Activated CD4-positive, CD25-positive, alpha-beta regulatory T cell (primary cell): ENCODE measurements around the gene CABLES1.
"Not testable (repeated sequence)": the region's sequence is repeated elsewhere in the genome, so short reads cannot be mapped to it uniquely, and the experiment has no call there.

Source experiments
- DNase-seq, 4 experiments: peaks; one replicate each; lab custom pipeline; 2025; lab: John Stamatoyannopoulos, UW

The CABLES1 gene

DNA sequence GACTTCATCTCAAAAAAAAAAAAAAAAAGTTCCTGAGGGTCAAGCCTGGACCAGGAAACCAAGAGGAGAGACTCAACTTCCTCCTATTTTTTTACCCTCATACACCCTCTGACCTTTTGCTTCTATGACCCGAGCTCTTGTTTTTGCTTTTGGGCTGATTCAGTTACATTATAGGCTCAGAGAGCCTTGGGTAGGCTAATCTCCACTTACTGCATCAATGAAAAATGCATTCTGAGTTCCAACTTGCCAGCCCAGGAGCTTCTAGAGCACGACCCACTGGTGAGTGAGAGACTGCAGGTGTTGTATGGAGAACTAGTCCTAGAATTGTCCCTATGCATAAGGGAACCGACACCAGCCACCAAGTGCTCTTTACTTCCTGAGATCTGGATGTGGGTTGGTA, 91.1 kb downstream of the CABLES1 start:
- no peak for DNase-seq

DNA sequence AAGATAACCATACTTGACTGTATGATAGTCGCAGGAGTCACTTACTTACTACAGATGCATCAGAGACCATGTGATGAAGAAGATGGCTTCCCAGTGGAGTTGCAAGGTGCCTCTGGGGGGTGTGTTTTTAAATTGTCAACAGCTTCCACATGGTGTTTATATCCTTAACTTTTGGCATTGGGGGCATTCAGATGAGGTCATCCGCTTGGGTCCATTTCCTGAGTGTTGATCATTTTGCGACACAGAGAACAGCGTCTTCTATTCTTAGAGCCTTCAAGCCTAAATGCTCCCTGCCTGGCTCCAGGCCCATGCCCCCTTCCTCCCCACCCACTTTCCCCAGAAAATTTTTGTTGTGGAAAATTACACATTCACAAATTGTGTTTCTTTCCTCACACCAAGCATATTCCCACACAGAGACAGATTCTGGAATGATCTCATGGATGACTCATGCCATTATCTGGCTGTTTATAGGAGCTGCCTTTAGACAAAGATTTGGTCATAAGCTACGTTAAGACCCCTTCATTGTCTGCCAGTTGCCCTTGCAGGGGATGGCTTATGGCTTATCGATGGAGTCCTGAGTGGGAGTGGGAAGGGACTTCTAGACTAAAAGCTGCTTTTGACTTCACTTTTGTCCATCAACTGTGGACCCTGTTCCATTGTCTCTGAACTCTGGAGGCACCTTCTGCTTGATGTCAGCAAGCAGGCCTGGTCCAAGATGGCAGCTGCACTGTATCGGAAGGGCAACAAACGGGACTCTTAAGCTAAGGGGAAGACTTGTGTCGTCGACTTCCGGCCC, 91.8 kb downstream of the CABLES1 start:
- no peak for DNase-seq

DNA sequence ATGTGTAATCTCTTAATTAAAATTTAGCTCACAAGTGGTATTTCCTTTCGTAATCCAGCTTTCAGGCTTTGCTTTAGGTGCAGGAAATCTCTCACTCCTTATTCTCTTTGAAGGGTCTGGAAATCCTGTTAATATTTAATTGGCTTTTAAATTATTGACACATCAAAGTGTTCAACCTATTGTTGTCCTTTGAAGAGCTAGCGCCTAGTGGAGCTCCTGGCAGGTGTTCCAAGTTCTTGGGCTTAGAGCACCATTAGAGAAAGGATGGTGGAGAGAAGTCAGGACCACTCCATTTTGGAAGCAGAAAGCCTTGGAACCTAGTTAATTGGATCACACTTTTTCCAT, 92.4 kb downstream of the CABLES1 start:
- DNase-seq, result no peak

DNA sequence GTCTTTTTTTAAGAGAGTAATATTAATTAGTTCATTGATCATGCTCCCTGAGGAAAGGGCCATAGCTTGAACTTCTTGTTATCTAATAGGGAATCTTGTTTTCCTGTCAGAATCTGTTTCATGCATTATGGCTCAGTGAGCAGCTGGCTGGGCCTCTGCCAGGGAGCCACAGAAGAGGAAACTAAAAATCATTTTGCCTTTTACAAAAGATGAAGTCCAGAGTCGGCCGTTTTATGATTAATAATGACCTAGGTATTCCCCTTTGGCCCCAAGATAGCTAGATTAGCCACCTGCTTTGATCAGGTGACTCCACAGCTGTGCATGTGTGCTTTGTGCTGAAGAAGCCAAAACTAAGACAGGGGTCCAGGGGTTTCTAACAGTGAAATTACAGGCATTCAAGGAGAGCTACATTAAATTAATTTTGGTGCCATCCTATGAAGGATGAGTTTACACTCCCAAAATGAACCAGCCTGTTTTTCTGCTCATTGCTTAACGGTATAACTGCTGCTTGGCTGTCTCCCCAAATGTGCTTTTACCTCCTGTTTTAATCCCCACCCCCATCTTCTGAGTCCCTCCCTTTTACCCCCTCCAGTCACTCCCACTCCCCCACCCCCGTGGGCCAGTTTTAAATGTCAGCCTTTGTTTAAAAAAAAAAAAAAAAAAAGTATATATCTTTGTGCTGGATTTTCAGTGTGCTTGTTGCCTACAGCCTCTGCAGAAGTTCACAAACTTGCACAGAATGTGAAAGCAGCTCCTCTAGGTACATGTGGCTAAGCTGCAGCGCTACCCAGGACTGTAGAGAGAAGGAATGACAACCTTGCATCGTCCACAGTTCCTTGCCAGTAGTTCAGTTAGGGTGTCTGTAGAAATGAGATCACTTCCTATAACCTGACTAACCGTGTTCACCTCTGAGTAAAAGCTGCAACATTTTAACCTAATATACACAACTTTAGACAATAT, 93.1 kb downstream of the CABLES1 start:
- DNase-seq, result no peak

DNA sequence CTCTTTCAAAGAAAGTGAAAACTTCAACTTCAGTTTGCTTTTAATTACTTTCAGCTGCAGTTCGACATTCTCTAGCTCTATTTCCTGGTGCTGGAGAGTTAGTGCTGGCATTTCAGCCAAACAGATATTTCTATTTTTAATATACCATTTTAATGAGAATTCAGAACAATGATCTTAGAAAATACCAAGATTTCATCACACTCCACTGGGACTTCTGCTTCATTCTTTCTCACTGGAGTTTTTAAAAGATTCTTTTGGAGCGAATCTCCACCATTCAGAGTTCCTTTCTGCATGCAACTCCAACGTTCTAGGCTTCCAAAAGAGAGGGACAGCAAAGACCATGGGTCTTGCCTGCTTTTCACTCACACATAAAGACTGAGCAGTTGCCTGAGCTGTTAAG, 94.2 kb downstream of the CABLES1 start:
- DNase-seq, result no peak

- DNase-seq, result no peak
These were observed 95.4 kb downstream of the CABLES1 start for GRCh38 chr18:23230686-23231085.

DNA sequence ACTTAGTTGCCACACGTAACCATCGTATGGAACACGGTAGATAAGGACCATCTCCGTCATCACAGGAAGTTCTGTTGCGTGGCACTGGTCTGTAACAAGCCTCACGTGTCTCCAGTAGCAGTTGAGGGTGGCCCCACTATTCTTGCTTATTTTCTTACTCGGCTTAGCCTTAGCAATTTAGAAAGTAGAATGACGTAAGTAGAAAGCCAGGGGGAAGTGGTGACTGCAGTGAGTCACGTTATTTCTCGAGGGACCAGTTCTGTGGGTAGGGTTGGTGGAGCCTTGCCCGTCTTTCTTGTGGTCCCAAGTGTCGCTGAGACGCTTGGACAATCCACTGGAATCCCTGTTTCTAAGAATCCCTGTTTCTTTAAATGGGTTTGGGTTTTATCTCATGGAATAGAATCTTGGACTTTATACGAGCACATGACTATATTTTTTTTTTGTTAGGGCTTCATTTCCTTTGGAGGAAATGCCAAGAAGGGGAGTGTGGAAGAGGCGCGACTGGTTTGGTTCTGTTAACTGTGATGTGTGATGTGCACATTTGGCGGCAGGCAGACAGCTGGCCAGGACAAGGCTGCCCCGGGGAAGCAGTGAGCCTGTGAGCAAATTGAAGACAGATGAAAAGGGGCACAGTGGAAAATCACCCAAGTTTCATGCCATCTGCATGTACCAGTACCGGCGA, 96.2 kb downstream of the CABLES1 start:
- peak; percentile 30 to 63 (median 42) for DNase-seq

DNA sequence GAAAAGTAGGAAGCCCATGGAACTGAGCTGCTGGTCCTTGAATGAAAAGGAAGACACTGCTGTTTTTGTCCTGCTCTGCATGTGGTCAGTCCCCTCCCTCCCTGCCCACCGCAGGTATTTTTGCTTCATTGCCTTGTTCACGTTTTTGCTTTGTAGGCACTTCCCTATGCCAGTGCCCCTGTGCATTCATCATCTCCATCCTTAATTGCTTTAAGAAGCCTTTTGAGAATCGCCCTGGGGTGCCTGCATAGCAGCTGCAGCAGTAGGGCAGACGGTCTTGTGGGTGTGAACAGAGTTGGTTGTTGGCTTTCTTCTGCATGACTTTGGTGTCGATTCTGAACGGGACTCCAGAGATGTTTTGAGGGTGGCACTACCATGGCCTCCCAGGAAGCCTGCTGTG, 97.0 kb downstream of the CABLES1 start:
- no peak for DNase-seq

GRCh38 chr18:23234619-23235018, 99.3 kb downstream of the CABLES1 start:
- DNase-seq, result no peak

DNA sequence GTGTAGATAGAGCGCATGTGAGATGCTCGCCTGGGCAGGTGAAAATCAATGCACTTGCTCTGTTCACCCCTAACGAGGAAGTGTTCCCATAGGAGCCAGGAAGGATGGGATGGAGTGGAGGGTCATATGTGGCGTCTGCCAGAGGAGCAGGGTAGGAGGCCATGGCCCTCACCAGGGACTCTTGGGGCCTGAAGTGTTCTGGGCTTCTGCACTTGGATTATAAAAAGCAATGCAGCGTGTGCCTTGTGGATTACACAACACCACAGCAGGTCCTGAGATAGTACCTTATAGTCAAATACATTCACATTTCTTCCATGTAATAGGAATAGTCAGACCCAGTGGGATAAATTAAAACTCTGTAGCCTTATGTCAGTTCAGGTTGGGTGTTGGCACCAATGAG, 100.1 kb downstream of the CABLES1 start:
- DNase-seq, result no peak

GRCh38 chr18:23235860-23236259, 100.6 kb downstream of the CABLES1 start:
- DNase-seq, result no peak

DNA sequence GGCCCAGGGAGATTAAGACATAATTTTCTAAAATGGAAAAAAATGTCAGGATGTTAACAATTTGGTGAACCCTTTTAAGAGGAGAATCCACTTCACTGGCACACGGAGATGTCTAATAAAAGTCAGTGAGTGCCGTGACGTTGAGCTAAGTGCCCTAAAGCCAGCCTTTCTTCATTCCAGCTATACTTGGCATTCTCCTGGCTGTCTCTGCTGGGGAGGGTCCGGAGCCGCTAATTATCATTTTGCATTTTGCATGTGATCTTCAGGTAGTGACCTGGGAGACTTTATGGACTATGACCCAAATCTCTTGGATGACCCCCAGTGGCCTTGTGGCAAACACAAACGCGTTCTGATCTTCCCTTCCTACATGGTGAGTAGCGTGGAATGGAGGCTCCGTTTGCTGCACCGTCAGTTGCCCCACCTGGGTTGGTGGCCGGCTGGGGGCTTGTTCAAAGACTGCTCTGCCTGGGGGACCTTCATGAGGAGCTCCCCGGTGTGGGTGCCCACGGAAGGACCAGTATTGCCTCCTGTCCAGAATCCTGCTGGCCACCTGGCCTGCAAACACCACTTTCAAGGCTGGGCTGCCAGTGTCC, 101.7 kb downstream of the CABLES1 start:
- no peak for DNase-seq

DNA sequence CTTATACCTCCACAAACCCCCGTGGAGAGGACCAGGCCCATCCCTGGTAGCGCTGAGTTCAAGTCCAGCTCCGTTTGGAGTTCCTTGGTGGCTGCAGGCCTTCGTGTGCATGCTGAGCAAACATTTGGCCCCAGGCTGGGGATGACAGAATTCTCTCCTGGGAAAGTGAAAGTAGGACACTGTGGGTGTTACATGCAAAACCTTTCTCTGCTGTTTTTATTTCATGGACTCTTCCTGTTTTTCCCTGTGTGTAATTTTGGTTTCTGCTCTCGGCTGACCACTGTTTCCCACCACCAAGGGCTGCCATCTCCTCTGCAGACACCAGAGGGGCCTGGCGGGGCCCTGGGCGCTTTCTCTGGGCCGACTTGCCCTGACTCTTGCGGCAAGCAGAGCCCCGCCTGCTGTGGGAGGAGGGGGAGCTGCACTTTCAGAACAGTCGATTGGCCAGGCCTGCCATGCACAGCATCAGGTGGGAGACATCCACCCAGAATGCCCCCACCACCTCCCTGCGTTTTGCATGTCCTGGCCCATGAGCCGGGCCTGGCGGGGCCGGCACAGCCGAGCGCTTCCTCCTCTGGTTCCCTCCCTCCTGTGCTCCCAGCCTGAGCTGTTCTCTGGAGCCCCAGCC, 102.4 kb downstream of the CABLES1 start:
- peak in 1 of 4 experiments; percentile 5 for DNase-seq

DNA sequence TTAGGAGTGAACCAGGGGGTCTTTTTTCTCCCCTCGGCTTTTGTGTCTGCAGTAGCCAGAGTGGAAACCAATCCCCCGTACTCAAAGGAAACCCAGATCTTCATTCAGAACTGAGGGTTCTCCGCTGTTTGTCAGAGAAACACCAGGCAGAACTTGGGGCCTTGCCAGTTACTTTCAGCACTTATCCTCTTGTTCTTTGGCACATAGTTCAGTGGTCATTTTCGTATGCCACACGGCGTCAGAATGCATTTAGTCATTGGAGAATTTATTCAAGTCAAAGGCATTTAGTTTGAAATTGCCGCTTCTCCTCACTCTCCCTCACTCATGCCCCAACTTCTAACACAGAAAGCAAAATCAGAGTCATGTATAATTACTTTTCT, 102.9 kb downstream of the CABLES1 start:
- no peak for DNase-seq

GRCh38 chr18:23238651-23239349, 103.5 kb downstream of the CABLES1 start:
- no peak for DNase-seq

- DNase-seq, result no peak
These were observed 104.0 kb downstream of the CABLES1 start for GRCh38 chr18:23239350-23239692.

DNA sequence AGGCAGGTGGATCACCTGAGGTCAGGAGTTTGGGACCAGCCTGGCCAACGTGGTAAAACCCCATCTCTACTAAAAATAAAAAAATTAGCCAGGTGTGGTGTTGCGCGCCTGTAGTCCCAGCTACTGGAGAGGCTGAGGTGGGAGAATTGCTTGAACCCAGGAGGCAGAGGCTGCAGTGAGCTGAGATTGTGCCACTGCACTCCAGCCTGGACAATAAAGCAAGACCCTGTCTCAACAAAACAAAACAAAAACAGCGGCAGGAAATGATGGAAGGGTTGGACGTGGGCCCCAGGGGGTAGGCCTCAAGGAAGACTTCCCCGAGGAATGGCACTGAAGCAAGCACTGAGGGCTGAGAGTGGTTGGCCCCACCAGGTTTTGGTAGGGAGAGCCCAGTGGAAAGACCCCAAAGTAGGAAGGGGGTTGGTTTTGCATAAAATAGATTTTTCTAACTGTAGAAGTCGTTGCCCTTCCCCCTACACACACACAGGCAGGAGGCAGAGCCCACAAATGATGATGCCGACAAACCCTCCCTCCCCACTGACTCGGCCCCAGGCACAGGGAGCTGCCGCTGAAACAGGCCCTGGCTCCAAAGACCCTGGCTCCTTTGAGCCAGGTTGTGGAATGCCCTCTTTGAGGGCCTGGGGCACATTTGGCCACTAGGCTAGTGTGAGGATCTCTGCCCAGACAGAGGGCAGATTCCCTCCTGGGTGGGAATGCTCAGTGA, 104.8 kb downstream of the CABLES1 start:
- DNase-seq, result no peak

DNA sequence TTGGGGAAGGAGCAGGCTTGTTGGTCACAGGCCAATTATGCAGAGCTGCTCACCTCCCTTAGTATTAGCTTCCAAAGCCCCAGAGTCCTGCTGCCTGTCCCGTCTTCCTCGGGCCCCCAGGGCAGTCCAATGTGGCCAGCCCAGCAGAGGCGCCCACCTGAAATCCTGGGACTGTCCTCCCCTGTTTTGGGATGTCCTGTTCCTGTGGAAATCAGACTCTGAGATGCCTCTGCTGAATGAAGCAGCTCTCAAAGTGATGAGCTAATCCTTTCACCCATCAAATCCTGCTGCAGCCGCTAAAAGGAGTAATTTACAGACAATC, 105.3 kb downstream of the CABLES1 start:
- DNase-seq, result no peak

DNA sequence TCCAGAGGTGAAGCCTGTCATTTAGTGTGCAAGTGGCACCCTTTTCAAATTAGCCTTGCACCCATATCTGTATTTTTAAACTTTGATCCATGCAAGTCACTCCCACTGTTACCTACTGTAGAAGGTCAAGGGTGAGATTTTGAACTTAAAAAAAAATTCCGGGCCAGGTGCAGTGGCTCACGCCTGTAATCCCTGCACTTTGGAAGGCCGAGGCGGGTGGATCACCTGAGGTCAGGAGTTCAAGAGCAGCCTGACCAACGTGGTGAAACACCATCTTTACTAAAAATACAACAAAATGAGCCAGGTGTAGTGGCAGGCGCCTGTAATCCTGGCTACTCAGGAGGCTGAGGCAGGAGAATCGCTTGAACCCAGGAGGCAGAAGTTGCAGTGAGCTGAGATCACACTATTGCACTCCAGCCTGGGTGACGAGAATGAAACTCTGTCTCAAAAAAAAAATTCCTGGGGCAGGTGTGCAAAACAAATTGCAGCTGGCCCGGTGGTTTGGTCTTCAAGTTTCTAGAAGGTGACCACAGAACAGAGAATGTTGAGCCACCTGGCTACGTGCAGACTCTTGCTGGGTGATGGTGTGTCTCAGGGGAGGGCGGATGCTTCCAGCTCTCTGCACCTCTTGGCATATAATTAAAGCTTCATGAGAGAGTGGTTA, 106.7 kb downstream of the CABLES1 start:
- not testable (repeated sequence) for DNase-seq

GRCh38 chr18:23243178-23243577, 107.9 kb downstream of the CABLES1 start:
- no peak for DNase-seq
